CD4-positive, CD25-positive, alpha-beta regulatory T cell (primary cell): ENCODE data around the gene HTRA1. TPM values are rescaled to one million over a fixed set of nuclear protein-coding genes. Genes with fewer than 3 reads are reported as not detected.

ENCODE experiments used
- ATAC-seq, 2 donors: fragments of 150-1000 bp; cut with Tn5 transposase; one replicate each; pipeline ENCODE4 v1.10.0; 2021; ENCODE audit warnings: low read depth in 2 of 2, moderate number of reproducible peaks in 2 of 2, moderate library complexity in 1 of 2
- DNase-seq, 3 donors: peaks; one replicate each; pipeline versions ENCODE4 v3.0.0 to v3.0.0-alpha.2; 2012 to 2022; ENCODE audit warnings: mixed read lengths in 1 of 3
- H3K27ac ChIP-seq: one replicate; pipeline ENCODE4 v1.7.0; 2013; ENCODE audit warnings: mild to moderate bottlenecking, low read length; ENCODE audit not compliant: insufficient read depth, poor library complexity, severe bottlenecking
- H3K27me3 ChIP-seq: one replicate; pipeline ENCODE4 v1.7.0; 2013; ENCODE audit warnings: low read length; ENCODE audit not compliant: control insufficient read depth, insufficient read depth
- H3K36me3 ChIP-seq: one replicate; pipeline ENCODE4 v1.7.0; 2013; ENCODE audit warnings: mild to moderate bottlenecking, low read length, moderate library complexity; ENCODE audit not compliant: control insufficient read depth, insufficient read depth
- H3K4me1 ChIP-seq: 2 replicates; pipeline ENCODE4 v1.7.0; 2013; ENCODE audit warnings: mild to moderate bottlenecking, low read length; ENCODE audit not compliant: insufficient read depth, control insufficient read depth, poor library complexity, severe bottlenecking
- H3K4me3 ChIP-seq: one replicate; pipeline ENCODE4 v1.7.0; 2013; ENCODE audit warnings: low read depth, mild to moderate bottlenecking, low read length, moderate library complexity
- H3K9me3 ChIP-seq, 2 experiments: 1 replicate in 1 of 2; 2 replicates in 1 of 2; pipeline ENCODE4 v1.7.0; 2013; ENCODE audit warnings: low read length in 2 of 2, mild to moderate bottlenecking in 1 of 2, moderate library complexity in 1 of 2; ENCODE audit not compliant: control insufficient read depth in 2 of 2
- H3K27ac Mint-ChIP-seq, 3 donors: one replicate each; pipeline ENCODE4 v1.8.0; 2020 to 2022; ENCODE audit warnings: mild to moderate bottlenecking in 3 of 3, mixed read lengths in 3 of 3, moderate library complexity in 2 of 3
- H3K27me3 Mint-ChIP-seq: one replicate; pipeline ENCODE4 v1.8.0; 2022; ENCODE audit warnings: mild to moderate bottlenecking, mixed read lengths
- H3K36me3 Mint-ChIP-seq: one replicate; pipeline ENCODE4 v1.8.0; 2020; ENCODE audit warnings: mixed read lengths
- H3K4me1 Mint-ChIP-seq, 4 donors: one replicate each; pipeline ENCODE4 v1.8.0; 2020 to 2022; ENCODE audit warnings: mixed read lengths in 4 of 4, mild to moderate bottlenecking in 1 of 4
- H3K4me3 Mint-ChIP-seq, 4 donors: one replicate each; pipeline ENCODE4 v1.8.0; 2020 to 2022; ENCODE audit warnings: mild to moderate bottlenecking in 4 of 4, mixed read lengths in 4 of 4, moderate library complexity in 3 of 4
- H3K9me3 Mint-ChIP-seq, 7 donors: one replicate each; pipeline ENCODE4 v1.8.0; 2020 to 2022; ENCODE audit warnings: mixed read lengths in 7 of 7, mild to moderate bottlenecking in 3 of 7, moderate library complexity in 2 of 7
- polyA plus RNA-seq, 4 donors: library from polyadenylated mRNA; unstranded; fragments of 300-500 nt; fragmentation: Illumina TruSeq; gene quantifications; one replicate each; pipeline ENCODE4 v1.2.3, GENCODE V29; 2021
- total RNA-seq: library from RNA; stranded (reverse); gene quantifications from one replicate; pipeline ENCODE4 v1.2.3, GENCODE V29; 2022

HTRA1 gene
- total and polyA plus RNA-seq, 5 donors from 2014 or later = not detected

DNA sequence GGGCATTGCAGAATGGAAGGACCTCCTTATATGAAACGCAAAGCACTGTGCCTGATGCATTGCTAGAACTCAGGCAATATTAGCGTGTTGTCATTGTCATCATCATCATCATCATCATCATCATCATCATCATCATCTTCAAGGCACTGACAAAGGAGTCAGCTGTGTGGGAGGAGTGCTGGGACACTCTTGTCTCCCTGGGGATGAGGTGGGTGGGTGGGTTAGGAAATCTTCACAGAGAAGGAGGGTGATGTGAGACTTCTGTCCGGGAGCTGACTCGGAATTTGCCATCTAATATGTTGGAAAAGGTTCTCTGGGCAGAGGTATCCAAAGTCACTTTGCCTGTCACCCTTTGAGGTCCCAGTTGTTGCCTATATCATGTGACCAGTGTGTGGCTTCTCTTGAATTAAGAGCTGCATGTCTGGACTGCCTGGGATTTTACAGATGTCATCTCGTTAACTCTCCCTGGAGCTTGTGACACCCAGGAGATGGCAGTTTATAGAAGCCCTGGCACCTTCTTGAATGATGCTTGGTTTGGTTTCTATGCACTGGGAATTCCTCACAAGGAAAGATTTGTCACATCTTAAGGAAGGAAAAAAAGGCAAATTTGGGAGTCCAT lies 7.1 kb downstream of the HTRA1 start:
- Mint-ChIP-seq H3K9me3 (no peaks in the 10 kb centered on the region), H3K27me3 (peaks cover 51% of the 10 kb centered on the region), H3K4me3 (no peak overlapping the region), H3K27ac (no peak overlapping the region), H3K4me1 (peaks cover 0 to 1% (median 0%) of the 10 kb centered on the region in 4 donors), H3K36me3 (no peaks in the 10 kb centered on the region)
- no peak for DNase-seq
- Histone ChIP-seq H3K4me1 (no peaks in the 10 kb centered on the region), H3K9me3 (no peaks in the 10 kb centered on the region), H3K27ac (no peak overlapping the region), H3K27me3 (peaks cover 17% of the 10 kb centered on the region), H3K36me3 (no peaks in the 10 kb centered on the region), H3K4me3 (no peak overlapping the region)
- ATAC-seq = no peak

DNA sequence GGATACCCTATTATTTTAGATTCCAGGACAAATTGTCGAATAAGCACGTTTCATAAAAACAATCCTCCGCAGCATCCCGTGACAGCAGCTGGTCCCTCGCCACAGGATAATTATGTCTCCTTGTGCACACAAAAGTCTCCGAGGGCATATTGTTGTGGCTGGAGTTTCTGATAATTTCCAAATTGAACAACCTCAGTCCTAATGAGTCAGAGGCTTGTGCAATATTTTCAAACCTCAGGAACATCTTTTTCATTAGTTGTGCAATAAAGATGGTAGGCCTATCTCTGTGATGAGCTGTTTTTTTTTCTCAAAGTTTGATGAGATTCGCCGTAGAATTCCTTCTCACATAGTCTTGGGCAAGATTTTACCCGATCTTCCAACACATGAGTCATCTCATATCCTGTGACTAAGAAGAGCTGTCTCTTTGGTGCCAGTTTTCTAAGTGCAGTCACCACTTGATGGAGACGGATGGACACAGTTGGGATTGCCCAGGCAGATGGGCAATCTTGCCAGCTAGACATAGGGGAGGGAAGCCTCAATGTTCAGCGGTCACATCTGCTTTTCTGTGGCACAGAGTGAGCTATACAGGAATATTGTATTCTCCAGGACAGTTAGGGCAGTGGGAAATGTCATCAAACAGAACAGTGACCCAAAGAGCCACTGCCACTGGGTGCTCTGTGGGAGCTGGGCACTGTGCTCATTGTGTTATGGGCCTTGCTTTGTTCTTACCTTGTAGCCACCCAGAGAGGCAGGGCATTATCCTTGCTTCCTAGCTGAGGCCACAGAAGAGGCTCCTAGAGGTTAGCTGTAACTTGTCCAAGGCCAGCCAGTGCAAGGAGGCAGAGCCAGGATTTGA lies 7.8 kb downstream of the HTRA1 start:
- H3K27me3 Mint-ChIP-seq = peaks cover 48% of the 10 kb centered on the region

DNA sequence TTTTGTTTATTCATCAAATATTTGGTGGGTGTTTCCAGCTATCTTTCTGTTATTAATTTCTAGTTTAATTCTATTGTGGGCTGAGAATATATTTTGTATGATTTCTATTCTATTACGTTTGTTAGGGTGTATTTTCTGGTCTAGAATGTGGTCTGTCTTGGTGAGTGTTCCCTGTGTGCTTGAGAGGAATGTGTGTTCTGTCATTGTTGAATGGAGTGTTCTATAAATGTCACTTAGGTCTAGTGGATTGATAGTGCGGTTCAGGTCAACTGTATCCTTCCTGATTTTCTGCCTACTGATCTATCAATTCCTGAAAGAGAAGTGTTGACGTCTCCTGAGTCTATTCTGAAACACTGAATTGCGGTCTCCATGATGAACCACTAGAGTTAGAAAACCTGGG lies 8.5 kb downstream of the HTRA1 start:
- Histone ChIP-seq H3K9me3 (no peaks in the 10 kb centered on the region), H3K36me3 (no peaks in the 10 kb centered on the region), H3K27ac (no peak overlapping the region), H3K4me3 (no peak overlapping the region), H3K27me3 (peaks cover 17% of the 10 kb centered on the region), H3K4me1 (no peaks in the 10 kb centered on the region)
- ATAC-seq (no peak), DNase-seq (no peak)
- H3K4me1 Mint-ChIP-seq = peaks cover 0 to 6% (median 0%) of the 10 kb centered on the region in 4 donors
- H3K9me3 Mint-ChIP-seq = peaks cover 0 to 4% (median 0%) of the 10 kb centered on the region in 7 donors
- H3K27ac Mint-ChIP-seq = peak overlapping the region in 1 of 3 donors; percentile 7
- H3K4me3 Mint-ChIP-seq = no peak overlapping the region
- peaks cover 42% of the 10 kb centered on the region for H3K27me3 Mint-ChIP-seq
- H3K36me3 Mint-ChIP-seq = no peaks in the 10 kb centered on the region

More for the DNA sequence above, 7.8 kb downstream of the HTRA1 start:
- H3K36me3 Mint-ChIP-seq = no peaks in the 10 kb centered on the region
- Histone ChIP-seq H3K4me3 (no peak overlapping the region), H3K27me3 (peaks cover 17% of the 10 kb centered on the region), H3K4me1 (no peaks in the 10 kb centered on the region), H3K36me3 (no peaks in the 10 kb centered on the region), H3K9me3 (no peaks in the 10 kb centered on the region), H3K27ac (no peak overlapping the region)
- no peak overlapping the region for H3K27ac Mint-ChIP-seq
- H3K4me3 Mint-ChIP-seq = no peak overlapping the region
- ATAC-seq = peak in 1 of 2 donors; percentile 20
- DNase-seq = no peak
- peaks cover 0 to under 1% (median 0%) of the 10 kb centered on the region in 4 donors for H3K4me1 Mint-ChIP-seq
- no peaks in the 10 kb centered on the region for H3K9me3 Mint-ChIP-seq

DNA sequence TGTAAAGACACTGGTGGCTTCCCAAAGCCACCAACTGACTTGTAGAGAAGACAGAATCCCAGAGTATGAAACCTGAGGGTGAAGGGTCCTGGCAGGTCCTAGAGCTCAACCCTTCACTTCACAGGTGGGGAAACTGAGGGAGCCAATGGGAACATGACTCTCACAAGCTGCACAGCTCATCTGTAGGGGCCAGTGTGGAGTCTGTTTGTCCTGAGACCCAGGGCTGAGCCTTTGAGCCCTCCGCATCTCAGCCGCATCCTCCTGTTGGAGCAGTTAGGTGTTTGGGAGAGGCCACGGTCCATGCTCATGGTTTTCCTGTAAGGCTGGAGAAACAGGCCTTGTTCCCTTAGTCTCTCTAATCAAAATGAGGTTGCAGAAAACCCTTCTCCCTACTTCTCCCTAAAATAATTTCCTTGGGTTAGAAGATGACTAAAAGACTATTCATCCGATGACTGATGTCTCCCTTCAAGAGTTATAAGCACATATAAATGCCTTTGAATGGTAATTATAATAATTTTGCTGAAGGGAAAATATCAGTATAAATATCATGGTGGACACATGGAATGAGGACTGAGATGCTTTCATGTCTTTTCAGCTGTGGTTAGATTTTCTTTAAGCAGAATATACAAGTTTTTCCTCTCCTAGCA lies 10.3 kb downstream of the HTRA1 start:
- no peaks in the 10 kb centered on the region for H3K9me3 ChIP-seq
- no peaks in the 10 kb centered on the region for H3K36me3 ChIP-seq
- Mint-ChIP-seq H3K4me3 (no peak overlapping the region), H3K9me3 (peaks cover 0 to 4% (median 0%) of the 10 kb centered on the region in 7 donors), H3K27ac (no peak overlapping the region), H3K36me3 (no peaks in the 10 kb centered on the region), H3K27me3 (peaks cover 29% of the 10 kb centered on the region), H3K4me1 (peaks cover 0 to 6% (median 0%) of the 10 kb centered on the region in 4 donors)
- H3K27me3 ChIP-seq = peaks cover 17% of the 10 kb centered on the region
- H3K4me1 ChIP-seq = no peaks in the 10 kb centered on the region
- H3K27ac ChIP-seq = no peak overlapping the region
- DNase-seq = no peak
- H3K4me3 ChIP-seq = no peak overlapping the region
- ATAC-seq = no peak

DNA sequence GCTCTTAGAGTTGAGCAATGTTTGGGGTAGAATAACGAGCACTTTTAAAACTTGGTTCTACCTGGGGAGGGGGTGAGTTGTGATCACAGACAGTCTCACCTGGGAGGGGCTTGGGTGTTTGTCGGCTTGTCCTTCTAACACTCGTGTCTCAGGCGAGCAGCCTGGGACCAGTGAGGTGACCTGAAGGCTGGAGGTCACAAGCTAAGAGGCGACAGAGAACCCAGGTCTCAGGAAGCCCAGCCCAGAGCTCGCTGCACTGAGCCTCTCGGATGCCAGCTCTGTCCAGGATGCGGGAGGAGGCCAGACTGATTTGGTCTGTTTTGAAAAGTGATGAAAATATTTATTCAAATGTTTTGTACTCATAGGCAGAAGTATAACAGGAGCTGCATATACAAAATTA lies 11.8 kb downstream of the HTRA1 start:
- Mint-ChIP-seq H3K4me1 (peaks cover 0 to 6% (median 0%) of the 10 kb centered on the region in 4 donors), H3K9me3 (peaks cover 0 to 4% (median 0%) of the 10 kb centered on the region in 7 donors), H3K36me3 (no peaks in the 10 kb centered on the region), H3K27me3 (peaks cover 18% of the 10 kb centered on the region), H3K27ac (no peak overlapping the region), H3K4me3 (no peak overlapping the region)
- Histone ChIP-seq H3K9me3 (no peaks in the 10 kb centered on the region), H3K27me3 (peaks cover 15% of the 10 kb centered on the region), H3K4me1 (no peaks in the 10 kb centered on the region), H3K4me3 (no peak overlapping the region), H3K36me3 (no peaks in the 10 kb centered on the region), H3K27ac (no peak overlapping the region)
- ATAC-seq (no peak), DNase-seq (no peak)

DNA sequence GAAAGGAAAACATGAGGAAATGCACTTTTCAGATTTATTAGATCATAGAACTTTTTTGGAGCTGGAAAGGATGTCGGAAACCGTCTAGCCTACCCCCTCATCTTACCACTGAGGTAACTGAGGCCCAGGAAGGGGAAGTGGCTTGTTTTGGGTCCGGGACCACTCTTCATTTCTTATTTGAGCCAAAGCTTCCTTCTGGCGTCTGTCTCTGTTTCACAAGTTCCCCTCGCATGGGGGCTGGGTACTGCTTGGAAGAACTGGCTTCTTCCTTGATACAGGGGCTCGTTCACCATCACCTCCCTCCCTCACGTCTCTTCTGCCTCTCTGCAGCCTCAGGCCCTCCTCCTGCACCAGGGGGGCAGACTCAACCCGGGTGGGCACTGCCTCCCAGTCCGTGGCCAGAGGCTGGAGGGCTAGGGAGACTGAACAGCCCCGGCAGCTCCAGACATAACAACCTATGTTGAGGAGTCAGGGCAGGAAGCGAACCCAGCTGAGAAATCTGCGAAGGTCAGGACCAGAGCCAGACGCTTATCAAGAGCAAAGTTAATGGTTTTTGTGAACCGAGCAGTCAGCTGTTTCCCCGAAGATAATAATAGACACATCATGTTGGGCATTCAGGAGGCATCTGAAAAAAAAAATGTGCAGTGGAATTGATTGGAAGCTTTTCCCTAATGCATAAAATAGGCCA lies 12.9 kb downstream of the HTRA1 start:
- H3K4me1 Mint-ChIP-seq = peaks cover 0 to 6% (median 0%) of the 10 kb centered on the region in 4 donors
- H3K27ac Mint-ChIP-seq = no peak overlapping the region
- peaks cover 10% of the 10 kb centered on the region for H3K27me3 ChIP-seq
- no peaks in the 10 kb centered on the region for H3K36me3 Mint-ChIP-seq
- H3K4me3 ChIP-seq = no peak overlapping the region
- DNase-seq (no peak), ATAC-seq (no peak)
- H3K27me3 Mint-ChIP-seq = peaks cover 12% of the 10 kb centered on the region
- no peak overlapping the region for H3K27ac ChIP-seq
- H3K4me3 Mint-ChIP-seq = no peak overlapping the region
- no peaks in the 10 kb centered on the region for H3K36me3 ChIP-seq
- no peaks in the 10 kb centered on the region for H3K4me1 ChIP-seq
- no peaks in the 10 kb centered on the region for H3K9me3 ChIP-seq
- H3K9me3 Mint-ChIP-seq = peaks cover 0 to 4% (median 0%) of the 10 kb centered on the region in 7 donors

DNA sequence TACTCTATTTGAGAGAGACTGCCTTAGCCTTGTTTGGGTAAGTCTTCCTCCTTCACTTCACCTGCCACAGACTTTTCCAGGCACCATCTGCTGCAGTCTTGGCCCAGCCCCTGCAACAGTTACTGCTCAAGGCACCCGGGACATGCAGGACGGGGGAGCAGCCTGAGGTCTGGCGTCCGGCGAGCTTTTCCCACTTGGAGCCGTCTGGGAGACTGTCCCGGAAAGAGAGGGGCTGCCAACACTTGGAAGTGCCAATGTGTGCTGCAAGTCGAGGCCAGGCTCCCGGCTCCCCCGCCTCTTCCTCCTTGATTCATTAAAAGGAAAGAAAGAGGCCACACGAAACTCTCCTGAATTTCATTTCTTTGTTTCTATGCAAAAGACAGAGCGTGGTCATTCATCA lies 13.7 kb downstream of the HTRA1 start:
- Histone ChIP-seq H3K9me3 (no peaks in the 10 kb centered on the region), H3K4me1 (no peaks in the 10 kb centered on the region), H3K27me3 (peaks cover 4% of the 10 kb centered on the region), H3K36me3 (no peaks in the 10 kb centered on the region), H3K4me3 (no peak overlapping the region), H3K27ac (no peak overlapping the region)
- Mint-ChIP-seq H3K4me1 (peaks cover 0 to 6% (median 0%) of the 10 kb centered on the region in 4 donors), H3K9me3 (peaks cover 0 to 4% (median 0%) of the 10 kb centered on the region in 7 donors), H3K27ac (no peak overlapping the region), H3K27me3 (peaks cover 8% of the 10 kb centered on the region), H3K36me3 (no peaks in the 10 kb centered on the region), H3K4me3 (no peak overlapping the region)
- ATAC-seq = no peak
- DNase-seq = no peak
